MM.1S (cell line): ENCODE data around the gene FBXL7.

Experiments
- DNase-seq: peaks from one replicate; pipeline ENCODE4 v3.0.0-alpha.2; 2015
- H2AFZ ChIP-seq: fragments of 300-600 bp; sonication (generic); 2 replicates; pipeline ENCODE4 v1.6.0; 2016; ENCODE audit warnings: antibody characterized with exemption, low read length
- H3F3A ChIP-seq: fragments of 300-600 bp; sonication (generic); 2 replicates; pipeline ENCODE4 v1.6.1; 2016; ENCODE audit warnings: mild to moderate bottlenecking, antibody characterized with exemption, low read length, moderate library complexity, mixed read lengths; ENCODE audit not compliant: insufficient read depth
- H3K27ac ChIP-seq: fragments of 300-600 bp; sonication (generic); 2 replicates; pipeline ENCODE4 v1.5.1; 2016; ENCODE audit warnings: mild to moderate bottlenecking, low read length
- H3K27me3 ChIP-seq: fragments of 300-600 bp; sonication (generic); replicated peaks from 2 replicates; pipeline ENCODE4 v1.6.0; 2016; ENCODE audit warnings: low read length; ENCODE audit not compliant: insufficient read depth
- H3K36me3 ChIP-seq: fragments of 300-600 bp; sonication (generic); replicated peaks from 2 replicates; pipeline ENCODE4 v1.6.1; 2016; ENCODE audit warnings: mild to moderate bottlenecking, low read length, mixed read lengths; ENCODE audit not compliant: insufficient read depth
- H3K4me1 ChIP-seq: fragments of 300-600 bp; sonication (generic); 2 replicates; pipeline ENCODE4 v1.6.1; 2016; ENCODE audit warnings: low read length, mixed read lengths
- H3K4me2 ChIP-seq: fragments of 300-600 bp; sonication (generic); 2 replicates; pipeline ENCODE4 v1.6.0; 2016; ENCODE audit warnings: low read depth, low read length
- H3K4me3 ChIP-seq: fragments of 300-600 bp; sonication (generic); 2 replicates; pipeline ENCODE4 v1.5.1; 2016; ENCODE audit warnings: low read length, mixed read lengths
- H3K79me2 ChIP-seq: fragments of 300-600 bp; sonication (generic); 2 replicates; pipeline ENCODE4 v1.6.1; 2016; ENCODE audit warnings: mixed run types, low read length, mixed read lengths
- H3K9ac ChIP-seq: fragments of 300-600 bp; sonication (generic); 2 replicates; pipeline ENCODE4 v1.6.1; 2016; ENCODE audit warnings: low read length, mixed read lengths
- H3K9me2 ChIP-seq: fragments of 300-600 bp; sonication (generic); replicated peaks from 2 replicates; pipeline ENCODE4 v1.6.1; 2016; ENCODE audit warnings: mild to moderate bottlenecking, low read length, mixed read lengths; ENCODE audit not compliant: insufficient read depth
- H3K9me3 ChIP-seq: fragments of 300-600 bp; sonication (generic); replicated peaks from 2 replicates; pipeline ENCODE4 v1.6.1; 2016; ENCODE audit warnings: mild to moderate bottlenecking, low read length, mixed read lengths; ENCODE audit not compliant: insufficient read depth
- H4K20me1 ChIP-seq: fragments of 300-600 bp; sonication (generic); 2 replicates; pipeline ENCODE4 v1.6.1; 2016; ENCODE audit warnings: mild to moderate bottlenecking, low read length, moderate library complexity, mixed read lengths; ENCODE audit not compliant: insufficient read depth
- CTCF ChIP-seq: fragments of 300-600 bp; sonication (generic); IDR thresholded peaks from 2 replicates; pipeline ENCODE4 v1.5.1; 2016; ENCODE audit warnings: antibody characterized with exemption, low read length, mixed read lengths
- EZH2 ChIP-seq: fragments of 300-600 bp; sonication (generic); optimal IDR thresholded peaks from 2 replicates; pipeline ENCODE3; 2017; ENCODE audit warnings: low read depth, mild to moderate bottlenecking, antibody characterized with exemption, low read length, mixed read lengths
- EZH2phosphoT487 ChIP-seq: fragments of 300-600 bp; sonication (generic); IDR thresholded peaks from 2 replicates; pipeline ENCODE4 v1.6.1; 2018; ENCODE audit warnings: antibody characterized with exemption, low read length

FBXL7 gene

GRCh38 chr5:15889001-15889400, 389.0 kb downstream of the FBXL7 start:
- Histone ChIP-seq H4K20me1 (no peaks in the 10 kb centered on the region), H3K4me3 (no peak overlapping the region), H3K9me3 (no peaks in the 10 kb centered on the region), H3K27ac (no peak overlapping the region), H3K9me2 (no peaks in the 10 kb centered on the region), H3K79me2 (no peaks in the 10 kb centered on the region), H3K9ac (no peak overlapping the region), H2AFZ (no peak overlapping the region), H3K4me1 (no peaks in the 10 kb centered on the region), H3F3A (no peaks in the 10 kb centered on the region), H3K36me3 (no peaks in the 10 kb centered on the region), H3K4me2 (no peak overlapping the region), H3K27me3 (no peaks in the 10 kb centered on the region)
- no peak for DNase-seq
- TF ChIP-seq EZH2, result no peak
- no peak for TF ChIP-seq CTCF
- no peak for TF ChIP-seq EZH2phosphoT487

- H3K36me3 ChIP-seq, result no peaks in the 10 kb centered on the region
- DNase-seq, result no peak
- H2AFZ ChIP-seq, result no peak overlapping the region
- H3K9ac ChIP-seq, result no peak overlapping the region
- H3K79me2 ChIP-seq, result no peaks in the 10 kb centered on the region
- TF ChIP-seq CTCF, result no peak
- no peak for TF ChIP-seq EZH2
- no peak for TF ChIP-seq EZH2phosphoT487
- no peaks in the 10 kb centered on the region for H3F3A ChIP-seq
- H4K20me1 ChIP-seq, result no peaks in the 10 kb centered on the region
- no peaks in the 10 kb centered on the region for H3K9me3 ChIP-seq
- H3K4me3 ChIP-seq, result no peak overlapping the region
- H3K4me2 ChIP-seq, result no peak overlapping the region
- H3K4me1 ChIP-seq, result no peaks in the 10 kb centered on the region
- H3K27ac ChIP-seq, result no peak overlapping the region
- no peaks in the 10 kb centered on the region for H3K27me3 ChIP-seq
- no peaks in the 10 kb centered on the region for H3K9me2 ChIP-seq
Observed at GRCh38 chr5:15893866-15894265, 393.9 kb downstream of the FBXL7 start.

- no peak overlapping the region for H3K4me2 ChIP-seq
- H3K4me1 ChIP-seq, result no peaks in the 10 kb centered on the region
- H3K27ac ChIP-seq, result no peak overlapping the region
- no peaks in the 10 kb centered on the region for H3K9me2 ChIP-seq
- H3K9me3 ChIP-seq, result no peaks in the 10 kb centered on the region
- no peaks in the 10 kb centered on the region for H3K79me2 ChIP-seq
- H3K36me3 ChIP-seq, result no peaks in the 10 kb centered on the region
- no peak overlapping the region for H2AFZ ChIP-seq
- no peaks in the 10 kb centered on the region for H4K20me1 ChIP-seq
- H3K27me3 ChIP-seq, result no peaks in the 10 kb centered on the region
- TF ChIP-seq EZH2phosphoT487 (no peak), EZH2 (no peak), CTCF (no peak)
- H3F3A ChIP-seq, result no peaks in the 10 kb centered on the region
- H3K9ac ChIP-seq, result no peak overlapping the region
- DNase-seq, result no peak
- H3K4me3 ChIP-seq, result no peak overlapping the region
Observed at GRCh38 chr5:15897656-15898055, 397.7 kb downstream of the FBXL7 start.

- Histone ChIP-seq H3K9me2 (no peaks in the 10 kb centered on the region), H3K4me3 (no peak overlapping the region), H3K79me2 (no peaks in the 10 kb centered on the region), H3K36me3 (no peaks in the 10 kb centered on the region), H3F3A (no peaks in the 10 kb centered on the region), H2AFZ (no peak overlapping the region), H3K4me2 (no peak overlapping the region), H3K27ac (no peak overlapping the region), H3K27me3 (no peaks in the 10 kb centered on the region), H3K9ac (no peak overlapping the region), H4K20me1 (no peaks in the 10 kb centered on the region), H3K4me1 (no peaks in the 10 kb centered on the region), H3K9me3 (no peaks in the 10 kb centered on the region)
- no peak for TF ChIP-seq EZH2
- TF ChIP-seq CTCF, result no peak
- no peak for TF ChIP-seq EZH2phosphoT487
- DNase-seq, result no peak
Observed at GRCh38 chr5:15898641-15899040, 398.7 kb downstream of the FBXL7 start.
